ENCODE data around the gene CARMIL1.

GRCh38 chr6:25446830-25447569 is 167.8 kb downstream of the CARMIL1 start:
- no peak for TF ChIP-seq CTCF (IDR thresholded peaks at IDR 0.05)
- no peak for TF ChIP-seq POLR2A (IDR thresholded peaks at IDR 0.05)
